Activated CD4-positive, CD25-positive, alpha-beta regulatory T cell (primary cell): ENCODE data around the gene PTPRM.

Source experiments
- DNase-seq, 4 experiments: peaks; one replicate each; lab custom pipeline; 2025; lab: John Stamatoyannopoulos, UW

Gene PTPRM

GRCh38 chr18:7671105-7671504 lies 104.0 kb downstream of the PTPRM start:
- DNase-seq = no peak

DNA sequence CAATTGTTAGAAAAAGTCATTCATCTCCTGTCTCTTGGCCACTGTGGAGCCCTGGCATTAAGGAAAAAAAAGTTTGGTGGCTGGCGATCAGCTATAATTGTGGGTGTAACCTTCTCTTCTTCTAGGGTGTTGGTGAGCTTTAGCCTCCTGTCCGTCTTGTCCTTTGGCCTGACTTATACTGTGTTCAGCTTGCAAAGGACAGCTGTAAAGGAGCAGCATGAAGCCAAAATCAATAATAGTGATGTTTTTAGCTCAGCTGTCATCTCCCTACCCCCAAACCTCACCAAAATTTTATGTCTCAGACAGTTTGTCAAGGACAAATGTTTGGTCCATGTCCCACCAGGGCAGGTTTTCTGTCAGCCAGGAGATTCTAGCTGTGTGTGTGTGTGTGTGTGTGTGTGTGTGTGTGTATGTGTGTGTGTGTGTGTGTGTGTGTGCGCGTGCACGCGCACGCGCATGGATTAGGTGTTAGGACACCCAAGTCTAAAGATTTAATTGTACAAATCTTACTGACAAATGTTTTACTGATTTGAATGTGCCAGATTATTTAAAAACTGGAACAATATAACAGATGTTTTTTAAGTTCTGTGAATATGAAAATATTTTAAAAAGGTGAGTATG lies 109.2 kb downstream of the PTPRM start:
- DNase-seq = no peak

- no peak for DNase-seq
Observed at GRCh38 chr18:7677001-7677400, 109.9 kb downstream of the PTPRM start.

- DNase-seq = no peak
Observed at GRCh38 chr18:7677424-7677823, 110.3 kb downstream of the PTPRM start.

- no peak for DNase-seq
Observed at GRCh38 chr18:7678389-7678788, 111.3 kb downstream of the PTPRM start.

GRCh38 chr18:7678801-7679200 lies 111.7 kb downstream of the PTPRM start:
- no peak for DNase-seq

DNA sequence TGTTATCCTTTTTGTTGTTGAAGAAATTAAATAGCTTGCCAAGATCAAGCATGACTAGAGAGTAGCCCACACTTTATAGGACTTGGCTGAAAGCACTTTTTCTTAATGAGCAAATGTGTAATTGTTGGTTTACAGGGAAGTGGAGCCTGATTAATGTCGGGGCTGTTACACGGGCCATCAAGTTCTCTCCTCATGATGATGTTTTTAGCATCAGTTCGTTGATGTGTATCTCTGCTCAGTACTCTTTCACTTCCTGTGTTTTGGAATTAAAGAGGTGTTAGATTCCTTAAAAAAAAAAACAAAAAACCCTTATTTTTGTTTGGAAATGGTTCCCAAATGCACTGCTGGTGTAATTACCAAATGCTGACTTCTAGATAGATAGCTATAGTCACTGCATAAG lies 114.2 kb downstream of the PTPRM start:
- DNase-seq = no peak

DNA sequence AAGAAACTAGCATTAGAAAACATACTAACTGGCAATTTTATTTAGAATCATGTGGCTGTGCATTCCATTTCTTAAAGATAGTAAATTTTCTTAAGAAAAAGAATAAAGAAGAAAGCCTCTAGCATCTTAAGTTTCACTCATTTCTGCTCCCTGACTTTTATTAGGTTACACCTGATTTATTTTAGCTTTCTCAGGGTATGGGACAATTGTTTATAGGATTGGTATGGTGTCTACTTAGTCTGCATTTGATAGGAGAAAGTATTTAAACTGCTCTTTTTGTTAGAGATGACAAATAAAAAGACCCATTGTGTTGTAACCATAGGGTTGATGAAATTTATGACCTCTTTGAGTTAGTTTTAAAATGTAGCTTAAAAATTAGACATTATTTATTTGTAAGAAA lies 115.2 kb downstream of the PTPRM start:
- DNase-seq = no peak

DNA sequence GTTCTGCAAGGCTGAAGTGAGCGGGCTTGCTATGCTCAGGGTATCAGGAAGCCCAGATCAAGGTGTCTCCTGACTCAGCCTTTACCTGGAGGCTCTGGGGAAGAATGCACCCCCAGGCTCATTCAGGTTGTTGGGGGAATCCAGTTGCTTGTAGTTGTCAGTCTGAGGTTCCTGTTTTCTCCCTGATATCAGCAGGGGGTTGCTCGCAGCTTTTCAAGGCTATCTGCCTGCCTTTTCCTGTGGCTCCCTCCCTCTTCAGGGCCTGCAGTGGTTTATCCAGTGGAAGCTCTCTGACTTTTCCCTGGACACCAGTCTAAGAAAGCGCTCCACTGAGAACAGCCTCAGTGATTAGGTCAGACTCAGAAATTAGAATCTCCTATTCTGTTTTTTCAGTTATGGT lies 116.6 kb downstream of the PTPRM start:
- no peak for DNase-seq

DNA sequence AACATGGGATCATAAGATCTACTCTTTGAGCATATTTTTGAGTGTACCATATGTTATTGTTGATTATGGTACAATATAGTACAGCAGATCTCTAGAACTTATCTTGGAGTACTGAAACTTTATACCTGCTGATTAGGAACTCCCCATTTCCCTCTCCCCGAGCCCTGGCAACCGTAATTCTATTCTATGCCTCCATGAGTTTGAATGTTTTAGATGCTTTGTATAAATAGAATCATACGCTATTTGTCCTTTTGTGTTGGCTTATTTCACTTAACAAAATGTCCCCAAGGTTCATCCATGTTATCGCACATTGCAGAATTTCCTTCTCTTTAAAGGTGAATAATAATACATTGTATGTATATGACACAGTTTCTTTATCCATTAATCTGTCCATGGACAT lies 117.2 kb downstream of the PTPRM start:
- DNase-seq = no peak

GRCh38 chr18:7684966-7685365 lies 117.8 kb downstream of the PTPRM start:
- no peak for DNase-seq

- no peak for DNase-seq
Observed at GRCh38 chr18:7686278-7686677, 119.2 kb downstream of the PTPRM start.

GRCh38 chr18:7688580-7688979 lies 121.5 kb downstream of the PTPRM start:
- no peak for DNase-seq

GRCh38 chr18:7691206-7691605 lies 124.1 kb downstream of the PTPRM start:
- DNase-seq = no peak

- DNase-seq = no peak
Observed at GRCh38 chr18:7696780-7697179, 129.7 kb downstream of the PTPRM start.

DNA sequence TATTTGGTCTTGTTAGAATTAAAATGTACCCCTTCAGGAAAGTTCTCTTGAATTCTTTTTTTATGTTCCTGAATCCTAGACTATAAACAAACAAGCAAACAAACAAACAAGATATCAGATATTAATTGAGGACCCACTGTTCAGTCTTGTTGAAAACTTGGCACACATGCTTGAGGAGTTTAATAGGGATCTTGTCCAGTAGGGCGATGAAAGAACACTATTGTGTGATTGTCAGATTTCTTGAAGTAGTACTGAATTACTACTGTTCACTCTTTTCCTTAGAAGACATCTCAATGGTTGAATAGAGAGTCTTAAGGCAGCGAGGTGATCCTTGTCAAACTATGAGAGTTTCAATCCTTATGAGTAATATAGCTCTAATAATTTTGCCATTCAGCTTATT lies 130.2 kb downstream of the PTPRM start:
- DNase-seq = no peak

GRCh38 chr18:7711495-7711894 lies 144.4 kb downstream of the PTPRM start:
- no peak for DNase-seq

GRCh38 chr18:7720395-7720794 lies 153.3 kb downstream of the PTPRM start:
- DNase-seq = no peak

- DNase-seq = no peak
Observed at GRCh38 chr18:7721532-7721931, 154.4 kb downstream of the PTPRM start.

- no peak for DNase-seq
Observed at GRCh38 chr18:7722955-7723354, 155.8 kb downstream of the PTPRM start.

DNA sequence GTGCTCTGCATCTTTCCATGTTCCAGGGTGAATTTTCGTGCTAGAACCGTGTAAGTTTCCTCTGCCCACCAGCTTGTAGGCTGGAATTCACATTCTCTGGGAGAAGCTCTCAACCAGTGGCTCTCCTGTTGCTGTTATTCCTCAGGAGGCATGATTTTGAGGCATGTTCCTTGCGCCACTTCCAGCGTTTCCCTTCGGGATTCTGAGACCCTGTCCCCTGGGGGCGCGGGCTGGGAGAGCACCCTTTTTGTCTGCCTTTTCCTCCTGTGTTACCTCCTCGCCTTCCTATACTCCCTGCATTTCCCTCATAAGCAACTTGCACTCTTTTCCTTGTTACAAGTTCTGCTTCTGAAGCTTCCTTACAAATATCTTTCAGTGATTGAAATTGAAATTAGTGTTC lies 156.4 kb downstream of the PTPRM start:
- no peak for DNase-seq

GRCh38 chr18:7725473-7725872 lies 158.4 kb downstream of the PTPRM start:
- DNase-seq = no peak

- DNase-seq = no peak
Observed at GRCh38 chr18:7725897-7726296, 158.8 kb downstream of the PTPRM start.

GRCh38 chr18:7726522-7726921 lies 159.4 kb downstream of the PTPRM start:
- DNase-seq = no peak
